ENCODE results near the gene OVAAL.

The OVAAL gene

GRCh38 chr1:180558664-180559063, at the start of gene OVAAL:
TSS of gene OVAAL (plus strand) at chr1:180558964.
- no peak for DNase-seq (ENCODE audit: low read depth)

GRCh38 chr1:180510882-180511281, 47.9 kb upstream of the OVAAL start:
- DNase-seq (ENCODE audit: low read depth): no peak

- no peak for DNase-seq (ENCODE audit: low read depth)
Measured at GRCh38 chr1:180513531-180513930, 45.2 kb upstream of the OVAAL start.

GRCh38 chr1:180515364-180515763, 43.4 kb upstream of the OVAAL start:
- no peak for DNase-seq (ENCODE audit: low read depth)

GRCh38 chr1:180515857-180516388, 42.8 kb upstream of the OVAAL start:
- no peak for DNase-seq (ENCODE audit: low read depth)

- DNase-seq (ENCODE audit: low read depth): no peak
Measured at GRCh38 chr1:180519846-180520245, 38.9 kb upstream of the OVAAL start.

GRCh38 chr1:180521474-180522212, 37.1 kb upstream of the OVAAL start:
- DNase-seq (ENCODE audit: low read depth): no peak

GRCh38 chr1:180522213-180522515, 36.6 kb upstream of the OVAAL start:
- no peak for DNase-seq (ENCODE audit: low read depth)

- DNase-seq (ENCODE audit: low read depth): no peak
Measured at GRCh38 chr1:180524160-180524914, 34.4 kb upstream of the OVAAL start.

GRCh38 chr1:180524915-180525714, 33.6 kb upstream of the OVAAL start:
- no peak for DNase-seq (ENCODE audit: low read depth)

GRCh38 chr1:180525715-180526039, 33.1 kb upstream of the OVAAL start:
- DNase-seq (ENCODE audit: low read depth): no peak

- DNase-seq (ENCODE audit: low read depth): no peak
Measured at GRCh38 chr1:180527101-180527669, 31.6 kb upstream of the OVAAL start.

GRCh38 chr1:180528868-180529470, 29.8 kb upstream of the OVAAL start:
- no peak for DNase-seq (ENCODE audit: low read depth)

- DNase-seq (ENCODE audit: low read depth): no peak
Measured at GRCh38 chr1:180530501-180530900, 28.3 kb upstream of the OVAAL start.

- DNase-seq (ENCODE audit: low read depth): no peak
Measured at GRCh38 chr1:180532854-180533253, 25.9 kb upstream of the OVAAL start.

GRCh38 chr1:180533266-180533987, 25.3 kb upstream of the OVAAL start:
- no peak for DNase-seq (ENCODE audit: low read depth)

- no peak for DNase-seq (ENCODE audit: low read depth)
Measured at GRCh38 chr1:180534214-180534613, 24.6 kb upstream of the OVAAL start.

GRCh38 chr1:180535418-180535999, 23.3 kb upstream of the OVAAL start:
- DNase-seq (ENCODE audit: low read depth): no peak

- no peak for DNase-seq (ENCODE audit: low read depth)
Measured at GRCh38 chr1:180536821-180537372, 21.9 kb upstream of the OVAAL start.

- DNase-seq (ENCODE audit: low read depth): no peak
Measured at GRCh38 chr1:180539136-180539535, 19.6 kb upstream of the OVAAL start.
